IMR-90 (cell line): ENCODE data around the gene PTGER4. TPM values are rescaled to one million over a fixed set of nuclear protein-coding genes. Genes with fewer than 3 reads are reported as not detected.

Experiments used
- ATAC-seq: fragments of 200-7000 bp; cut with Tn5 transposase; 2 replicates; pipeline ENCODE4 v1.9.1; 2020; ENCODE audit warnings: low read depth, mild to moderate bottlenecking, moderate library complexity
- BruUV-seq: library from RNA; stranded (reverse); fragments of 400-500 nt; replicated peaks from 2 replicates; lab custom pipeline; 2021; lab: Mats Ljungman, UMichigan
- CTCF ChIA-PET: fragments of 300-600 bp; formaldehyde crosslinking; extraction: SDS; loops from one replicate; lab custom pipeline; 2021; ENCODE audit warnings: antibody characterized with exemption; lab: Yijun Ruan, JAX
- POLR2A ChIA-PET: fragments of 300-600 bp; sonication (Branson Sonifier 250); formaldehyde crosslinking; loops from one replicate; lab custom pipeline; 2022; ENCODE audit warnings: antibody characterized with exemption; ENCODE audit not compliant: unreplicated experiment; lab: Charles Lee
- DNase-seq: peaks from one replicate; pipeline ENCODE4 v3.0.0; 2013
- H2AFZ ChIP-seq: replicated peaks from 2 replicates; pipeline ENCODE3; 2013; ENCODE audit warnings: low read length, mild to moderate bottlenecking; ENCODE audit not compliant: poor library complexity
- H2AK5ac ChIP-seq: 2 replicates; pipeline ENCODE4 v1.6.1; 2013; ENCODE audit warnings: low read depth, low read length, inconsistent platforms
- H2AK9ac ChIP-seq: replicated peaks from 2 replicates; pipeline ENCODE3; 2013; ENCODE audit warnings: mild to moderate bottlenecking, low read depth, low read length, moderate library complexity; ENCODE audit not compliant: poor library complexity
- H2BK120ac ChIP-seq: 2 replicates; pipeline ENCODE4 v1.6.1; 2013; ENCODE audit warnings: low read depth, low read length, inconsistent platforms
- H2BK15ac ChIP-seq: 3 replicates; pipeline ENCODE4 v1.6.1; 2013; ENCODE audit warnings: low read depth, low read length, inconsistent platforms
- H2BK20ac ChIP-seq: 2 replicates; pipeline ENCODE4 v1.6.1; 2013; ENCODE audit warnings: low read depth, mild to moderate bottlenecking, inconsistent platforms, low read length, moderate library complexity
- H2BK5ac ChIP-seq: 2 replicates; pipeline ENCODE4 v1.6.1; 2013; ENCODE audit warnings: mild to moderate bottlenecking, low read depth, low read length, inconsistent platforms; ENCODE audit not compliant: poor library complexity, severe bottlenecking
- H3K14ac ChIP-seq: replicated peaks from 2 replicates; pipeline ENCODE4 v1.6.1; 2013; ENCODE audit warnings: low read depth, low read length, inconsistent platforms
- H3K18ac ChIP-seq: 2 replicates; pipeline ENCODE4 v1.6.1; 2013; ENCODE audit warnings: low read depth, low read length, control low read depth
- H3K23ac ChIP-seq: 2 replicates; pipeline ENCODE4 v1.6.1; 2013; ENCODE audit warnings: low read depth, low read length, inconsistent platforms
- H3K27ac ChIP-seq: 2 replicates; pipeline ENCODE4 v1.5.1; 2013; ENCODE audit warnings: mild to moderate bottlenecking, control low read depth, low read length; ENCODE audit not compliant: insufficient read depth
- H3K27me3 ChIP-seq: 2 replicates; pipeline ENCODE4 v1.6.1; 2013; ENCODE audit warnings: low read length; ENCODE audit not compliant: control insufficient read depth, insufficient read depth
- H3K36me3 ChIP-seq: 2 replicates; pipeline ENCODE4 v1.6.1; 2013; ENCODE audit warnings: low read length, mixed read lengths; ENCODE audit not compliant: control insufficient read depth, insufficient read depth
- H3K4ac ChIP-seq: 2 replicates; pipeline ENCODE4 v1.6.1; 2013; ENCODE audit warnings: low read depth, low read length, inconsistent platforms
- H3K4me1 ChIP-seq: 2 replicates; pipeline ENCODE4 v1.6.1; 2013; ENCODE audit warnings: low read length, mixed read lengths; ENCODE audit not compliant: control insufficient read depth, insufficient read depth
- H3K4me2 ChIP-seq: 2 replicates; pipeline ENCODE4 v1.6.1; 2013; ENCODE audit warnings: low read depth, mild to moderate bottlenecking, control low read depth, low read length, moderate library complexity
- H3K4me3 ChIP-seq: 2 replicates; pipeline ENCODE4 v1.5.1; 2013; ENCODE audit warnings: low read depth, mild to moderate bottlenecking, control low read depth, low read length, moderate library complexity; ENCODE audit not compliant: insufficient read depth
- H3K56ac ChIP-seq: 2 replicates; pipeline ENCODE4 v1.6.1; 2013; ENCODE audit warnings: low read length, inconsistent platforms; ENCODE audit not compliant: insufficient read depth; ENCODE audit errors: extremely low read depth
- H3K79me1 ChIP-seq, 2 experiments: 2 replicates each; pipeline ENCODE4 v1.6.1; 2013; ENCODE audit warnings: low read length in 2 of 2, inconsistent platforms in 1 of 2, low read depth in 1 of 2
- H3K9ac ChIP-seq: 2 replicates; pipeline ENCODE4 v1.6.1; 2013; ENCODE audit warnings: low read depth, low read length, control low read depth
- H3K9me1 ChIP-seq: 2 replicates; pipeline ENCODE4 v1.6.1; 2013; ENCODE audit warnings: low read length, inconsistent platforms; ENCODE audit not compliant: insufficient read depth
- H3K9me3 ChIP-seq: 2 replicates; pipeline ENCODE4 v1.6.1; 2013; ENCODE audit warnings: low read length; ENCODE audit not compliant: control insufficient read depth, insufficient read depth
- H4K20me1 ChIP-seq: 2 replicates; pipeline ENCODE4 v1.6.1; 2013; ENCODE audit warnings: low read length, inconsistent platforms; ENCODE audit not compliant: insufficient read depth
- H4K5ac ChIP-seq: 2 replicates; pipeline ENCODE4 v1.6.1; 2013; ENCODE audit warnings: mild to moderate bottlenecking, low read depth, low read length, control low read depth
- H4K8ac ChIP-seq, 2 experiments: 2 replicates each; pipeline ENCODE4 v1.6.1; 2013; ENCODE audit warnings: low read depth in 2 of 2, low read length in 2 of 2, control low read depth in 1 of 2, inconsistent platforms in 1 of 2
- H4K91ac ChIP-seq: 2 replicates; pipeline ENCODE4 v1.6.1; 2013; ENCODE audit warnings: low read depth, low read length, inconsistent platforms; ENCODE audit not compliant: insufficient read depth
- CHD1 ChIP-seq: IDR thresholded peaks from 2 replicates; pipeline ENCODE4 v1.6.1; 2012; ENCODE audit warnings: low read depth, low read length, improper control_type of control experiment
- NFE2L2 ChIP-seq: fragments of 150-350 bp; IDR thresholded peaks from 2 replicates; pipeline ENCODE4 v1.6.1; 2016; ENCODE audit warnings: low read depth, mild to moderate bottlenecking, low read length
- WGBS, 2 experiments: methylation state at CpG; one replicate each; pipeline versions ENCODE4 v1.1.5 to v1.1.7; 2013; ENCODE audit warnings: missing lambda C conversion rate in 2 of 2; ENCODE audit not compliant: insufficient read length in 1 of 2; ENCODE audit errors: extremely low coverage in 2 of 2; 5-methylcytosine and 5-hydroxymethylcytosine counted together
- dilution Hi-C: fragments of 300-500 bp; cut with HindIII; formaldehyde crosslinking; loops from one replicate; pipeline ENCODE4 v1.14.3; 2018; ENCODE audit warnings: low sequenced_read_pairs; ENCODE audit not compliant: unreplicated experiment
- in situ Hi-C: fragments of 300-500 bp; cut with MboI; formaldehyde crosslinking; loops from 3 replicates; pipeline ENCODE4 v1.14.3; 2019; ENCODE audit warnings: low sequenced_read_pairs, inconsistent platforms, mixed read lengths
- intact Hi-C: fragments of 100-400 bp; cut with micrococcal nuclease; formaldehyde crosslinking; loops from 2 replicates; pipeline ENCODE4 v1.10.0; 2022
- polyA plus RNA-seq, 3 experiments: library from polyadenylated mRNA; depleted of rRNA; stranded (reverse); fragments of >200 nt; gene quantifications; 2 replicates each; pipeline ENCODE4 v1.2.3, GENCODE V29; 2012; ENCODE audit warnings: low replicate concordance in 1 of 3
- total RNA-seq: library from RNA; depleted of rRNA; stranded (reverse); fragments of >200 nt; gene quantifications from 2 replicates; pipeline ENCODE4 v1.2.3, GENCODE V29; 2012

PTGER4 gene
- total and polyA plus RNA-seq, 2 of the 4 experiments (the other 2 are of a cell fraction) = 7.9 to 10.1 TPM

- TF ChIP-seq NFE2L2 = no peak
- no peak for TF ChIP-seq CHD1
- peak overlapping the region; percentile 30 for H4K91ac ChIP-seq
- H4K5ac ChIP-seq = no peak overlapping the region
- peak overlapping the region; percentile 32 for H2BK5ac ChIP-seq
- peak overlapping the region; percentile 28; the same call in 1 of the 2 replicates for H3K4ac ChIP-seq
- CTCF ChIA-PET = interaction anchor here (1.8 kb wide), 1 partner anchor 8 kb away, joined by 4 read pairs; no protein-coding TSS in a partner anchor
- WGBS, 2 experiments = no CpG with 5 or more reads among the region's 2 CpGs
- peak overlapping the region; percentile 92 for H3K14ac ChIP-seq
- DNase-seq = no peak
- dilution Hi-C loops (no loop called here), intact Hi-C loops (no loop called here), in situ Hi-C loops (loop anchor here (10.0 kb wide), 1 partner anchor 1149 kb away; no protein-coding TSS in a partner anchor)
- no peaks in the 10 kb centered on the region for H4K20me1 ChIP-seq
- peak overlapping the region; percentile 76; the same call in 1 of the 3 replicates for H2BK15ac ChIP-seq
- H3K9me1 ChIP-seq = peaks cover 14% of the 10 kb centered on the region
- no peak overlapping the region; the same call in 1 of the 2 replicates for H3K18ac ChIP-seq
- no peak for ATAC-seq
- peak overlapping the region; percentile 71; the same call in 1 of the 2 replicates for H3K23ac ChIP-seq
- no peak overlapping the region for H3K4me2 ChIP-seq
- H3K4me3 ChIP-seq = no peak overlapping the region
- no peak overlapping the region for H3K9ac ChIP-seq
- no peaks in the 10 kb centered on the region for H3K36me3 ChIP-seq
- H3K56ac ChIP-seq = no peak overlapping the region
- H3K27me3 ChIP-seq = no peaks in the 10 kb centered on the region
- no peaks in the 10 kb centered on the region for H3K9me3 ChIP-seq
- peak overlapping the region; percentile 81; the same call in 1 of the 2 replicates for H2BK120ac ChIP-seq
- H2AFZ ChIP-seq = no peak overlapping the region
- POLR2A ChIA-PET = no interaction called here
- no TSS peak for BruUV-seq
- peaks cover 14% of the 10 kb centered on the region for H3K4me1 ChIP-seq
- no peak overlapping the region for H3K27ac ChIP-seq
- H2BK20ac ChIP-seq = peak overlapping the region; percentile 88; the same call in 1 of the 2 replicates
- no peak overlapping the region for H2AK9ac ChIP-seq
- peaks cover 13 to 37% of the 10 kb centered on the region in 2 experiments for H3K79me1 ChIP-seq
- H2AK5ac ChIP-seq = peak overlapping the region; percentile 63
- peak overlapping the region in 1 of 2 experiments; percentile 74; a peak in 1 of 4 replicates for H4K8ac ChIP-seq
Measured at GRCh38 chr5:40733434-40733833, 53.7 kb downstream of the PTGER4 start.
